Right lobe of liver (tissue), 4 donors: Measurements from ENCODE around the gene DTX3L.

ENCODE experiments used
- POLR2A ChIP-seq: fragments of 450-650 bp; IDR thresholded peaks from one replicate; pipeline ENCODE4 v1.6.1; 2017; ENCODE audit warnings: antibody characterized with exemption, mild to moderate bottlenecking
- TF ChIP-seq, protein P1 (sequence below), 4 donors: fragments of 200-600 bp in 3 of 4; fragments of 450-650 bp in 1 of 4; IDR thresholded peaks; one replicate each; pipeline versions ENCODE4 v1.5.1 to v1.8.0; 2016 to 2022; ENCODE audit warnings: antibody characterized with exemption in 4 of 4, mild to moderate bottlenecking in 2 of 4
- donor health status: DM: no; HTN: no; CAD: no.
- donor health status: DM: no; HTN: no; CAD: no.
- donor health status: DM: no; HTN: yes; CAD: no.

- no peak for TF ChIP-seq POLR2A
- TF ChIP-seq, protein P1, sequence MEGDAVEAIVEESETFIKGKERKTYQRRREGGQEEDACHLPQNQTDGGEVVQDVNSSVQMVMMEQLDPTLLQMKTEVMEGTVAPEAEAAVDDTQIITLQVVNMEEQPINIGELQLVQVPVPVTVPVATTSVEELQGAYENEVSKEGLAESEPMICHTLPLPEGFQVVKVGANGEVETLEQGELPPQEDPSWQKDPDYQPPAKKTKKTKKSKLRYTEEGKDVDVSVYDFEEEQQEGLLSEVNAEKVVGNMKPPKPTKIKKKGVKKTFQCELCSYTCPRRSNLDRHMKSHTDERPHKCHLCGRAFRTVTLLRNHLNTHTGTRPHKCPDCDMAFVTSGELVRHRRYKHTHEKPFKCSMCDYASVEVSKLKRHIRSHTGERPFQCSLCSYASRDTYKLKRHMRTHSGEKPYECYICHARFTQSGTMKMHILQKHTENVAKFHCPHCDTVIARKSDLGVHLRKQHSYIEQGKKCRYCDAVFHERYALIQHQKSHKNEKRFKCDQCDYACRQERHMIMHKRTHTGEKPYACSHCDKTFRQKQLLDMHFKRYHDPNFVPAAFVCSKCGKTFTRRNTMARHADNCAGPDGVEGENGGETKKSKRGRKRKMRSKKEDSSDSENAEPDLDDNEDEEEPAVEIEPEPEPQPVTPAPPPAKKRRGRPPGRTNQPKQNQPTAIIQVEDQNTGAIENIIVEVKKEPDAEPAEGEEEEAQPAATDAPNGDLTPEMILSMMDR (IDR thresholded peaks at IDR 0.05), result no peak
Observed at GRCh38 chr3:122582390-122582789, 18.3 kb downstream of the DTX3L start.
